NCI-H187 treated with DMSO at 0.1 percent for 48 hours (cell line): ENCODE results near the gene SASS6.
"Not testable (repeated sequence)": the region's sequence is repeated elsewhere in the genome, so short reads cannot be mapped to it uniquely, and the experiment has no call there.

ENCODE experiments used
- DNase-seq: peaks from one replicate; lab custom pipeline; 2025; lab: John Stamatoyannopoulos, UW

Gene SASS6

DNA sequence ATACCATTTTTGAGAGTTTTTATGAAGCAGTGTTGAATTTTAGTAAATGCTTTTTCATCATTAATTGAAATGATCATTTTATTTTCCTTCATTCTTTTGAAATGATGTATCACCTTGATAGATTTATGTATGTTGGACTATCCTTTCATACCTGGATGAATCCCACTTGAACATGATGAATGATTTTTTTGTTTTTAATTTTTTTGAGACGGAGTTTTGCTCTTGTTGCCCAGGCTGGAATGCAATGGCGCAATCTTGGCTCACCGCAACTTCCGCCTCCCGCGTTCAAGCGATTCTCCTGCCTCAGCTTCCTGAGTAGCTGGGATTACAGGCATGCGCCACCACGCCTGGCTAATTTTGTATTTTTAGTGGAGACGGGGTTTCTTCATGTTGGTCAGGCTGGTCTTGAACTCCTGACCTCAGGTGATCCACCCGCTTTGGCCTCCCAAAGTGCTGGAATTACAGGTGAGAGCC is 85.5 kb downstream of the SASS6 start:
- not testable (repeated sequence) for DNase-seq

DNA sequence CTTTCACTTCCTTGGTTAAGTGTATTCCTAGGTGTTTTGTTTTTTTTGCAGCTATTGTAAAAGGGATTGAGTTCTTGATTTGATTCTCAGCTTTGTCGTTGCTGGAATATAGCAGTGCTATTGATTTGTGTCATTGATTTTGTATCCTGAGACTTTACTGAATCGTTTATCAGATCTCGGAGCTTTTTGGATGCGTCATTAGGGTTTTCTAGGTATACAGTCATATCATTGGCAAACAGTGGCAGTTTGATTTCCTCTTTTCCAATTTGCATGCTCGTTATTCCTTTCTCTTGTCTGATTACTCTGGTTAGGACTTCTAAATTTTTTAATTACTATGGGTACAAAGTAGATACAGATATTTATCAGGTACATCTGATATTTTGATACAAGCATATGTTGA is 87.5 kb downstream of the SASS6 start:
- DNase-seq = no peak

DNA sequence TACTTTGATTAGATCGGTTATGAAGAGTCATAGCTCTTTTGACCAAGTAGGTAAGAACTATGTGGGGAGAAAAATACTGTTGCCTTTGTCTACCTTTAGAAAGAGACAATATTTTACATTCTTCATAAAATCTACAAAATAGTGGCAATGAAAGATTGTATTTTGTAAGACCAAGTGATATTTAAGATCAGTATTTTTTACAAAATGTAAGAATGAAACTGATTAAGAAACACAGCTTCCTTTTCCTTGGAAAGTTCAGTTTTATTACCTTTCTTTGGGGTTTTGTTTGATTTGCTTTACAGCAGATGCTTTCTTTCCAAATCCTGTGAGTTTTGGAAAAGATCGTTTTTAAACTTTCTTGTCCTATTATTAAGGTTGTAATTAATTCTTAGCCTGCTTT is 93.1 kb downstream of the SASS6 start:
- no peak for DNase-seq

DNA sequence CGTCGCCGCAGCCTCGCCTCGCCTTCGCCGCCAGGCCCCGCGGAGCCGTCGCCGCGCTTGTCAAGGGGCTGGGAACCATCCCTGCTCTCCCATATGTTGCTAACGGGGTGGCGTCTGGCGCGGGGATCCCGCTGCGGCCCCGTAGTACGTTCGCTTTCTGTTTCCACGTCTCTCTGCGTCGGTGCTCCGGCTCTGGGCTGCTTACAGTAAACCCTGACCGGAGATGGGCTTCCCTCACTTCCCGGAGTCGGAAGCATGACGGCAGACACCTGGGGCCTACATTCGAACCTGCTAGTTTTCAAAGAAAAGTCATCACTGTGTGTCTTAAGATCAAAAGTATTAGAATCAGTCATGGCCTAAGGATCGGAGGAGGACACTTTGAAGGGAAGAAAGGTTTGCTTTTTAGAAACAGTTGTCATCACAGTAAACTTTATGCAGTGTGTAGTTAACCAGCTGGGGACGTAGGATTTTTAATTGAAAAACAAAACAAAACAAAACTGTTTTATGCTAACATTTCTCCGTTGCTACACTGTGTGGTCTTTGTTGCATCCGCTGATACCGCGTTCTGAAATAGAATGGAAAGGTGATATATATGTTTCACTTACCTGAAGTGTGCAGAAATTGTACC is 94.0 kb downstream of the SASS6 start:
- no peak for DNase-seq

DNA sequence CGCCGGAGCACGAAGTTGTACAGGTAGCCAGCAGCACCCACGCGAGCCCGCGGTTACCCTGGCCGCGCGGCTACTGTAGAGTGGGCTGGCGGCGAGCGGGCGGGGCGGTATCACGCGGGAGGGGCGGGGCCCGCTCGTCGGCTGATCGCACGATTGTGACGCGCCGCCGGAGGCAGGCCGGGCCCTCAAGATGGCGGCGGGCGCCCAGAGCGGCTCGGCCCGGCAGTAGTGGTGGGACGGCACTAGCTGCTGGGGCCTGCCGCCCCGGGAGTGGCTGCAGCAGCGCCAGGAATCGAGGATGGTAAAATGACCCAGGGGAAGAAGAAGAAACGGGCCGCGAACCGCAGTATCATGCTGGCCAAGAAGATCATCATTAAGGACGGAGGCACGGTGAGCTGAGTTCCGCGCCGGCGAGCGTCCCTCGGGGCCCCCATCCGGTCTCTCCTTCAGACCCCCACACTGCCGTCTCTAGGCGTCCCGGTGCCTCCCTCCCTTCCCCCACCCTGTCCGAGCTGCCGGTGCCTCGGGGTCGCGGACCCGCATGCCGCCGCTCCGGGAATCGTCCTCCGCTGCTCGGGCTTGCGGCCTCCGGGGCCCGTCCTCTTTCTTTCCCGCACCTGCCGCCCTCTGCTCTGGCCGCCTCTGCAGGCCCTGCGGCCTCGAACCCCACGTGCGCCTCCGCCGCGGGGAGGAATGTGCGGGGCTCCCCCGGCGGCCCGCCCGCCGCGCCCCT is 94.6 kb downstream of the SASS6 start:
- peak; percentile 11 for DNase-seq

DNA sequence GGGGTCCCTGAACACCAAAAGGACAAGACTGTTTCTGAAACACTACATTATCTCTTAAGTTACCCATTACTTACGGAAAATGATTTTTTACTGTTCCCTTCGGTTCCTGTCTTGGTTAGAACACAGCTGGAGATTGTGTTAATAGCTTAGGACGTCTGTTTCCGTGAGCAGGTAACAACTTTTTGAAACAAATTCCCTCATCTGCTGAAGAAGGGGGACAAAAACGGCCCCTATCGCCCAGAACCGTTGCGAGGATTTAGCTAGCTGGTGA is 95.1 kb downstream of the SASS6 start:
- DNase-seq = no peak

DNA sequence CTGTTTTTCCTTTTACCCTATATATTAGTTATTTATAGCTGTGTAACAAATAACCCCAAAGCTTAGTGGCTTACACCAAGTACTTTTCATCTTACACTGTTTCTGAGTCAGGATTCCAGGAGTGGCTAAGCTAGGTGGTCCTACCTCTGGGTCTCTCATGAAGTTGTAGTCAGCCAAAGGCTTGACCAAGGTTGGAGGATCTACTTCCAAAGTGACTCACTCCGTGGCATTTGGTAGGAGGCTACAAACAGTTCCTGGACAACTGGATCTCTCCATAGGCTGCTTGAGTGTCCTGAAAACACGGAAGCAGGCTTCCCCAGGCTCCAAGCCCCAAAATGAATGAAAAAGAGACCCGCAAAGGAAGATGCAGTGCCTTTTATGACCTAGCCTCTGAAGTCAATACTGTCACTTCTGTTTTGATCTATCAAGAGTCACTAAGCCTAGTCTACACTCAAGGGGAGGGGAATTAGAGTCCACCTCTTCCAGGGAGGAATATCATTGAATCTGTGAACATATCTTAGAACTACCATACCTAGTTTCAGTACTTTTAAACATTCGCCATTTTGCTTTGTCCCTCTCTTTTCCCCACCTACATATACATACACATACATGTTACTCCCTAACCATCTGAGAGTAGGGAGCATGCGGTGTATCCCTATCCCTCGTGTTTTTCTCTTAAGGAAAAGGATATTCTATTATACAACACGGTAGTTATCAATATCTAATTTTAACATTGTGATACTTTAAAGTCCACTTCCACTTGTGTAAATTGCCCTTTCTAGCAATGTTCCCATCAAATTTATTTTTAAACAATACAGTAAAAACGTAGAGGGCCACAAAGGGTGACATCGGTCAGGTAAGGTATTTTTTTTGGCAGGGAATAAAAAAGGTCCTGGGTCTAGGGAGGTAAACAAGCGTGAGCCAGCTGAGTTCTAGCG is 95.7 kb downstream of the SASS6 start:
- no peak for DNase-seq

DNA sequence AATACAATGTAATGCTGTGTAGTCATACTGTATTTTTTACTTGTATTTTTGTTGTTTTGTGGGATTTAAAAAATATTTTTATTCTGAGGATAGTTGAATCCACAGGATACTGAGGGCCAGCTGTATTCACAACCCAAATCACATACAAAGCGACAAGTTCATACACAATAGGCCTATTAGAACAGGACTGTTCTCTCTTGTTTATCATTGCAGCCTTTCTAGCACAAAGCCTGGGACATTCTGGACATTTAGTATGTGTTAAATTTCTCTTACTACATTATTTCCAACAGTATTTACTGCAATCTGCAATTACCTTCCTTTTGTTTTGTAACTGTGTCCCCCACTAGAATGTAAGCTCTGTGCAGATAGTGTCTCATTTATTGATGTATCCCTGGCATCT is 97.5 kb downstream of the SASS6 start:
- DNase-seq = no peak

DNA sequence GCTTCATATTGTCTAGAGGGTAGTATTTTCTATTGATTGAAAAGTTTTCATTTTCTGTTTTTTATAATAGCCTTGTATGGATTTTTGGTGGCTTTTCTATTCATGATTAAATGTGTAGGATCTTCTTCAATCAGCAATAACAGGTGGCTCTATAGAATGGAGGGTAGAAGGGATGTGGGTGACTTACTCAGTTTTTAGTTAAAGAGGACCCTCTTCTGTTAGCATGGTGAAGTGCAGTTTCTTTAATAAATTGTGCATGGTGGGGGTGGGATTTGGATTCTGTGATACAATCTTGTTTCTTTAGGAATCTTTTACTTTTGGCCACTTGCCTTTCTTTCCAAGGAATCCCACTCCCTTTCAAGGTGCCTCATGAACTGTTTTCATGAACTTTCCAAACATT is 98.3 kb downstream of the SASS6 start:
- DNase-seq = no peak
